Ishikawa (cell line): ENCODE results near the gene CHAF1A.

ENCODE experiments used
- CEBPB ChIP-seq: IDR thresholded peaks from 2 replicates; pipeline ENCODE4 v1.6.1; 2012
- CREB1 ChIP-seq: IDR thresholded peaks from 2 replicates; pipeline ENCODE4 v1.6.1; 2012; ENCODE audit warnings: low read depth
- EGR1 ChIP-seq: IDR thresholded peaks from 2 replicates; pipeline ENCODE4 v1.6.1; 2012
- EP300 ChIP-seq: IDR thresholded peaks from 2 replicates; pipeline ENCODE4 v1.6.1; 2012; ENCODE audit warnings: borderline replicate concordance
- FOXM1 ChIP-seq: IDR thresholded peaks from 2 replicates; pipeline ENCODE4 v1.6.1; 2012; ENCODE audit warnings: low read depth, borderline replicate concordance
- NFIC ChIP-seq: IDR thresholded peaks from 2 replicates; pipeline ENCODE4 v1.6.1; 2012
- RAD21 ChIP-seq: IDR thresholded peaks from 2 replicates; pipeline ENCODE4 v1.6.1; 2012; ENCODE audit warnings: low read depth
- TAF1 ChIP-seq: IDR thresholded peaks from 2 replicates; pipeline ENCODE4 v1.6.1; 2012; ENCODE audit warnings: low read depth, mild to moderate bottlenecking
- TCF12 ChIP-seq: IDR thresholded peaks from 2 replicates; pipeline ENCODE4 v1.6.1; 2012; ENCODE audit warnings: low read depth
- TEAD4 ChIP-seq: IDR thresholded peaks from 2 replicates; pipeline ENCODE4 v1.6.1; 2012
- USF1 ChIP-seq: IDR thresholded peaks from 2 replicates; pipeline ENCODE4 v1.6.1; 2012
- YY1 ChIP-seq: IDR thresholded peaks from 2 replicates; pipeline ENCODE4 v1.6.1; 2012; ENCODE audit warnings: low read depth
- ZBTB7A ChIP-seq: IDR thresholded peaks from 2 replicates; pipeline ENCODE4 v1.6.1; 2012; ENCODE audit warnings: low read depth
- TF ChIP-seq, protein P1 (sequence below): IDR thresholded peaks from 2 replicates; pipeline ENCODE4 v1.6.1; 2012
- TF ChIP-seq, protein P2 (sequence below): IDR thresholded peaks from 2 replicates; pipeline ENCODE4 v1.6.1; 2012; ENCODE audit warnings: low read depth, mild to moderate bottlenecking

Gene CHAF1A

DNA sequence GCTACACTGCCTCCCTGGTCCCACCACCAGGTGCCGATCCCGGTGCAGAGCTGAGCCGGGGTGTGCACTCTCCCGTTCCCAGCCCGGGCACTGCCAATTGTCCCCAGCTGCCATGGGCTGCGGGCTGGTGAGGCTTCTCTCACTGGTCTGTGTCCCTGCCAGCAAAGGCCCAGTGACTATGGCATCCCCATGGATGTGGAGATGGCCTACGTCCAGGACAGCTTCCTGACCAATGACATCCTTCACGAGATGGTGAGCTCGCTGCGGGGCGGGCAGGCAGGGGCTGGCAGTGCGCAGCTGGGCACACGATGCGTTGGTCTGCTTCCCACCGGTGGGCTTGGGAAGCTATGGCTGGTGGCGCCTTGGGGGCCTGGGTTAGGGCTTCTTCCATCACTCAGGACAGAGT is 44.5 kb upstream of the CHAF1A start:
- no peak for TF ChIP-seq FOXM1
- TF ChIP-seq CREB1: no peak
- TF ChIP-seq, protein P1, sequence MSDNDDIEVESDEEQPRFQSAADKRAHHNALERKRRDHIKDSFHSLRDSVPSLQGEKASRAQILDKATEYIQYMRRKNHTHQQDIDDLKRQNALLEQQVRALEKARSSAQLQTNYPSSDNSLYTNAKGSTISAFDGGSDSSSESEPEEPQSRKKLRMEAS: no peak
- no peak for TF ChIP-seq USF1
- TF ChIP-seq TEAD4: no peak
- no peak for TF ChIP-seq RAD21
- TF ChIP-seq EGR1: no peak
- TF ChIP-seq NFIC: no peak
- TF ChIP-seq, protein P2, sequence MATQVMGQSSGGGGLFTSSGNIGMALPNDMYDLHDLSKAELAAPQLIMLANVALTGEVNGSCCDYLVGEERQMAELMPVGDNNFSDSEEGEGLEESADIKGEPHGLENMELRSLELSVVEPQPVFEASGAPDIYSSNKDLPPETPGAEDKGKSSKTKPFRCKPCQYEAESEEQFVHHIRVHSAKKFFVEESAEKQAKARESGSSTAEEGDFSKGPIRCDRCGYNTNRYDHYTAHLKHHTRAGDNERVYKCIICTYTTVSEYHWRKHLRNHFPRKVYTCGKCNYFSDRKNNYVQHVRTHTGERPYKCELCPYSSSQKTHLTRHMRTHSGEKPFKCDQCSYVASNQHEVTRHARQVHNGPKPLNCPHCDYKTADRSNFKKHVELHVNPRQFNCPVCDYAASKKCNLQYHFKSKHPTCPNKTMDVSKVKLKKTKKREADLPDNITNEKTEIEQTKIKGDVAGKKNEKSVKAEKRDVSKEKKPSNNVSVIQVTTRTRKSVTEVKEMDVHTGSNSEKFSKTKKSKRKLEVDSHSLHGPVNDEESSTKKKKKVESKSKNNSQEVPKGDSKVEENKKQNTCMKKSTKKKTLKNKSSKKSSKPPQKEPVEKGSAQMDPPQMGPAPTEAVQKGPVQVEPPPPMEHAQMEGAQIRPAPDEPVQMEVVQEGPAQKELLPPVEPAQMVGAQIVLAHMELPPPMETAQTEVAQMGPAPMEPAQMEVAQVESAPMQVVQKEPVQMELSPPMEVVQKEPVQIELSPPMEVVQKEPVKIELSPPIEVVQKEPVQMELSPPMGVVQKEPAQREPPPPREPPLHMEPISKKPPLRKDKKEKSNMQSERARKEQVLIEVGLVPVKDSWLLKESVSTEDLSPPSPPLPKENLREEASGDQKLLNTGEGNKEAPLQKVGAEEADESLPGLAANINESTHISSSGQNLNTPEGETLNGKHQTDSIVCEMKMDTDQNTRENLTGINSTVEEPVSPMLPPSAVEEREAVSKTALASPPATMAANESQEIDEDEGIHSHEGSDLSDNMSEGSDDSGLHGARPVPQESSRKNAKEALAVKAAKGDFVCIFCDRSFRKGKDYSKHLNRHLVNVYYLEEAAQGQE: no peak
- TF ChIP-seq TCF12: no peak
- TF ChIP-seq EP300: no peak
- TF ChIP-seq YY1: no peak
- TF ChIP-seq TAF1: no peak
- no peak for TF ChIP-seq ZBTB7A
- no peak for TF ChIP-seq CEBPB

GRCh38 chr19:4358709-4359626 is 43.5 kb upstream of the CHAF1A start:
- TF ChIP-seq TCF12 (no peak), RAD21 (no peak), TEAD4 (no peak), CEBPB (no peak), ZBTB7A (no peak), NFIC (no peak), USF1 (no peak), EGR1 (no peak), YY1 (no peak), TAF1 (no peak), FOXM1 (no peak), EP300 (no peak), CREB1 (no peak)
- TF ChIP-seq, protein P2: no peak
- TF ChIP-seq, protein P1: no peak

DNA sequence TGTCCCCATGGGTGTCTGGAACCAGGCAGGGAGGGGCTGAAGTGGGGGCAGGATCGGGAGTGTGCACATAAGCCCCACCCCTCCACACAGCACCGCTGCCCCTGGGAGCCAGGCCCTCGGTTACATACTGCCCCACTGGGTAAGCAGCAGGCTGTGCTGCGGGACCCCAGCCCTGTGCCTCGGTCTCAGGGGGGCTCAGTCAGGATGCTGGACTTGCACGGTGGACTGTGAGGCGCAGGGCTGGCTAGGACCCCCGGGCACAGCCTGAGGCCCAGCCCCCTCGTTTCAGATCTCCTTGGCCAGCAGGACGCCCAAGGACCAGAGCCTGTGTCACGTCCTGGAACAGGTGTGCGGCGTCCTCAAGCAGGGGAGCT is 42.8 kb upstream of the CHAF1A start:
- TF ChIP-seq FOXM1: no peak
- TF ChIP-seq NFIC: no peak
- TF ChIP-seq ZBTB7A: no peak
- no peak for TF ChIP-seq TAF1
- TF ChIP-seq CREB1: no peak
- TF ChIP-seq TEAD4: no peak
- TF ChIP-seq USF1: no peak
- TF ChIP-seq, protein P1: no peak
- no peak for TF ChIP-seq RAD21
- no peak for TF ChIP-seq YY1
- TF ChIP-seq TCF12: no peak
- TF ChIP-seq CEBPB: no peak
- TF ChIP-seq, protein P2: no peak
- TF ChIP-seq EGR1: no peak
- no peak for TF ChIP-seq EP300
